Nephron (organoid): ENCODE data around the gene ZIC2.
"Not testable (repeated sequence)": the region's sequence is repeated elsewhere in the genome, so short reads cannot be mapped to it uniquely, and the experiment has no call there.

ENCODE experiments used
- H3K27ac Mint-ChIP-seq, 3 experiments: 2 replicates each; pipeline ENCODE4 v1.8.0; 2020; ENCODE audit warnings: mixed read lengths in 3 of 3, mild to moderate bottlenecking in 2 of 3, moderate library complexity in 1 of 3
- H3K27me3 Mint-ChIP-seq: 2 replicates; pipeline ENCODE4 v1.8.0; 2021; ENCODE audit warnings: low read depth, mild to moderate bottlenecking, moderate library complexity, mixed read lengths
- H3K36me3 Mint-ChIP-seq: 2 replicates; pipeline ENCODE4 v1.8.0; 2020; ENCODE audit warnings: low read depth, mixed read lengths
- H3K4me1 Mint-ChIP-seq: 2 replicates; pipeline ENCODE4 v1.8.0; 2020; ENCODE audit warnings: mixed read lengths
- H3K4me3 Mint-ChIP-seq, 3 experiments: 2 replicates each; pipeline ENCODE4 v1.8.0; 2020; ENCODE audit warnings: mild to moderate bottlenecking in 3 of 3, mixed read lengths in 3 of 3, moderate library complexity in 2 of 3
- H3K9me3 Mint-ChIP-seq: 2 replicates; pipeline ENCODE4 v1.8.0; 2020; ENCODE audit warnings: mixed read lengths
- TF ChIP-seq, protein P1 (sequence below), 3 experiments: fragments of 200-600 bp; sonication (generic); IDR thresholded peaks; one replicate each; pipeline ENCODE4 v1.5.0; 2021; ENCODE audit warnings: antibody characterized with exemption in 3 of 3; ENCODE audit not compliant: unreplicated experiment in 3 of 3

ZIC2 gene

DNA sequence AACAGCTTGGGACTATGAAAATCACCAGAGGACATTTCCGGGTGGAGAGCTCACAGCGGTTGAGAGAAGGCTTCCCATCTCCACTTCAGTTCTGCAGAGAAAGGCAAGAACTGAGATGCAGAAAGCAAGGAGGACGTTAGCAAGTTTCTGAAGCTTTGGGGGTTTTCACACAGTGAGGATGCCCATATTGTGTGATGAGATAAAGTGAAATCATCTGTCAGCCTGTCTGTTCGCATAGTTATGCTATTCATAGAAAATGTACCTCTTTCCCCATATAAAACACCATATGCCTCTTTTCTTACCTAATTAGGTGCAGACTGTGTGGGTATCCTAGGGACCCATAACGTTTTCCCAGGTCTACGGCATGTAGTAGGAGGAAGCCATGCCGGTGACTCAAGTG, 37.5 kb upstream of the ZIC2 start:
- peaks cover 4% of the 10 kb centered on the region for H3K4me1 Mint-ChIP-seq
- H3K36me3 Mint-ChIP-seq, result no peaks in the 10 kb centered on the region
- TF ChIP-seq, protein P1, sequence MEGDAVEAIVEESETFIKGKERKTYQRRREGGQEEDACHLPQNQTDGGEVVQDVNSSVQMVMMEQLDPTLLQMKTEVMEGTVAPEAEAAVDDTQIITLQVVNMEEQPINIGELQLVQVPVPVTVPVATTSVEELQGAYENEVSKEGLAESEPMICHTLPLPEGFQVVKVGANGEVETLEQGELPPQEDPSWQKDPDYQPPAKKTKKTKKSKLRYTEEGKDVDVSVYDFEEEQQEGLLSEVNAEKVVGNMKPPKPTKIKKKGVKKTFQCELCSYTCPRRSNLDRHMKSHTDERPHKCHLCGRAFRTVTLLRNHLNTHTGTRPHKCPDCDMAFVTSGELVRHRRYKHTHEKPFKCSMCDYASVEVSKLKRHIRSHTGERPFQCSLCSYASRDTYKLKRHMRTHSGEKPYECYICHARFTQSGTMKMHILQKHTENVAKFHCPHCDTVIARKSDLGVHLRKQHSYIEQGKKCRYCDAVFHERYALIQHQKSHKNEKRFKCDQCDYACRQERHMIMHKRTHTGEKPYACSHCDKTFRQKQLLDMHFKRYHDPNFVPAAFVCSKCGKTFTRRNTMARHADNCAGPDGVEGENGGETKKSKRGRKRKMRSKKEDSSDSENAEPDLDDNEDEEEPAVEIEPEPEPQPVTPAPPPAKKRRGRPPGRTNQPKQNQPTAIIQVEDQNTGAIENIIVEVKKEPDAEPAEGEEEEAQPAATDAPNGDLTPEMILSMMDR (IDR thresholded peaks at IDR 0.05; ENCODE audit: unreplicated experiment in 3 of 3), result no peak
- no peaks in the 10 kb centered on the region for H3K9me3 Mint-ChIP-seq
- H3K27me3 Mint-ChIP-seq, result peaks cover 30% of the 10 kb centered on the region
- no peak overlapping the region for H3K27ac Mint-ChIP-seq
- H3K4me3 Mint-ChIP-seq, result no peak overlapping the region

DNA sequence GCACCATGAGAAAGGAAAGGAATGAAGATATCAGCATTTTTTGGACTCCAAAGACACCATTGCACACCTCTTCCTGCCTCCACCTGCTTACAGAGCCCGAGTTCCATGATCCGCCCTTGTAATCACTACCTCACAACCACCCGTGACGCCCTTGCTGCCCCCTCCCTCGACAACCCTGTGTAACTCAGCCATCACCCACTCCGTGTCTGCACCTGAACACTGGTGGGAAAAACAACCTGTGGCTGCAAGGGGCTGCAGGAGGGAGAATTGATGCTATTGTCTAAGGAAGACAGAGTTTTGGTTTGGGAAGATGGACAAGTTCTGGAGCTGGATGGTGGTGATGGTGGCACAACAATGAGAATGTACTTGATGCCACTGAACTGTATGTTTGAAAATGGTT, 37.0 kb upstream of the ZIC2 start:
- Mint-ChIP-seq H3K4me1 (peaks cover 9% of the 10 kb centered on the region), H3K4me3 (no peak overlapping the region), H3K9me3 (no peaks in the 10 kb centered on the region), H3K27ac (no peak overlapping the region), H3K27me3 (peaks cover 27% of the 10 kb centered on the region), H3K36me3 (no peaks in the 10 kb centered on the region)
- TF ChIP-seq, protein P1 (IDR thresholded peaks at IDR 0.05; ENCODE audit: unreplicated experiment in 3 of 3), result no peak

DNA sequence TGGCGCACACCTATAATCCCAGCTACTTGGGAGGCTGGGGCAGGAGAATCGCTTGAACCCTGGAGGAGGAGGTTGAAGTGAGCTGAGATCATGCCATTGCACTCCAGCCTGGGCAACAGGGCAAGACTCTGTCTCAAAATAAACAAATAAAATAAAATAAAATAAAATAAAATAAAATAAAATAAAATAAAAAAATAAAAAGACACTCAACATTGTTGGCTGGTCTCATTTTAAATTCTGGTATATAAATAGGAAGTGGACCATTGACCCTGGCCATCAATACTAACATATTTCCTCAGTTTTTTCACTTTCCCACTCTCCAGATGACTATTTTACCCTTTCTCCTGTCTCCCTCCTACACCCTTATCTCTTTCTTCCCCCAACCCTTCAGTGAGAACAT, 36.1 kb upstream of the ZIC2 start:
- Mint-ChIP-seq H3K27me3 (peaks cover 31% of the 10 kb centered on the region), H3K4me1 (peaks cover 18% of the 10 kb centered on the region)
- H3K27ac Mint-ChIP-seq, H3K9me3 Mint-ChIP-seq, H3K36me3 Mint-ChIP-seq, H3K4me3 Mint-ChIP-seq: not testable (repeated sequence)

DNA sequence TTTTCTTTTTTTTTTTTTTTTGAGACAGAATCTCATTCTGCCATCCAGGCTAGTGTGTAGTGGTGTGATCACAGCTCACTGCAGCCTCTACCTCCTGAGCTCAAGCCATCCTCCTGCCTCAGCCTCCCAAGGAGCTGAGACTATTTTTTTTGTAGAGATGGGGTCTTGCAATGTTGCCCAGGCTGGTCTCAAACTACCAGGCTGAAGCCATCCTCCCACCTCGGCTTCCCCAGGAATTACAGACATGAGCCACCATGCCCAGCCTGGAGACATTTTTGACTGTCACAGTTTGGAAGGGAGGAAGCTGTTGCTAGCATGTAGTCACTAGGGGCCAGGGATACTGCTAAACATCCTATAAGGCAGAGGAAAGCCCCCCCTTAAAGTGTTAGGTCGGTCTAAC, 33.9 kb upstream of the ZIC2 start:
- no peaks in the 10 kb centered on the region for H3K36me3 Mint-ChIP-seq
- TF ChIP-seq, protein P1 (IDR thresholded peaks at IDR 0.05; ENCODE audit: unreplicated experiment in 3 of 3), result no peak
- no peaks in the 10 kb centered on the region for H3K9me3 Mint-ChIP-seq
- peaks cover 28% of the 10 kb centered on the region for H3K4me1 Mint-ChIP-seq
- no peak overlapping the region for H3K27ac Mint-ChIP-seq
- H3K27me3 Mint-ChIP-seq, result peaks cover 46% of the 10 kb centered on the region
- no peak overlapping the region for H3K4me3 Mint-ChIP-seq

DNA sequence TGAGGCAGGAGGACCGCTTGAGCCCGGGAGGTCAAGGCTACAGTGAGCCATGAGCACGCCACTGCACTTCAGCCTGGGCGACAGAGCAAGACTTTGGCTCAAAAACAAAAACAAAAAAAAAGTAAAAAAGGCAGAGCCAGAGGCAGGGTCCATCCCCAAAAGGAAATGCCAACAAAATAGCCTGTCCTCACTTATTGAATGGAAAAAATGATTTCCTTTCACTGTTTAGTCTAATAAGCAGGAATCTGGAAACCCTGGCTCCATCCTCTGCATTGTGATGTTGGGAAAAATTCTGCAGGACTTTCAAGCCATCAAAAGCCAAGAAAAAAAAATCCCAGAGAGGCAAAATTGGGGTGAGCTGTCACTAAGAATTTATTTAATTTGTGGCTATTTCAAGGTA, 33.2 kb upstream of the ZIC2 start:
- TF ChIP-seq, protein P1 (IDR thresholded peaks at IDR 0.05; ENCODE audit: unreplicated experiment in 3 of 3), result no peak
- H3K4me1 Mint-ChIP-seq, result peaks cover 28% of the 10 kb centered on the region
- no peaks in the 10 kb centered on the region for H3K9me3 Mint-ChIP-seq
- H3K36me3 Mint-ChIP-seq, result no peaks in the 10 kb centered on the region
- H3K27ac Mint-ChIP-seq, result no peak overlapping the region
- H3K27me3 Mint-ChIP-seq, result peaks cover 54% of the 10 kb centered on the region
- no peak overlapping the region for H3K4me3 Mint-ChIP-seq

DNA sequence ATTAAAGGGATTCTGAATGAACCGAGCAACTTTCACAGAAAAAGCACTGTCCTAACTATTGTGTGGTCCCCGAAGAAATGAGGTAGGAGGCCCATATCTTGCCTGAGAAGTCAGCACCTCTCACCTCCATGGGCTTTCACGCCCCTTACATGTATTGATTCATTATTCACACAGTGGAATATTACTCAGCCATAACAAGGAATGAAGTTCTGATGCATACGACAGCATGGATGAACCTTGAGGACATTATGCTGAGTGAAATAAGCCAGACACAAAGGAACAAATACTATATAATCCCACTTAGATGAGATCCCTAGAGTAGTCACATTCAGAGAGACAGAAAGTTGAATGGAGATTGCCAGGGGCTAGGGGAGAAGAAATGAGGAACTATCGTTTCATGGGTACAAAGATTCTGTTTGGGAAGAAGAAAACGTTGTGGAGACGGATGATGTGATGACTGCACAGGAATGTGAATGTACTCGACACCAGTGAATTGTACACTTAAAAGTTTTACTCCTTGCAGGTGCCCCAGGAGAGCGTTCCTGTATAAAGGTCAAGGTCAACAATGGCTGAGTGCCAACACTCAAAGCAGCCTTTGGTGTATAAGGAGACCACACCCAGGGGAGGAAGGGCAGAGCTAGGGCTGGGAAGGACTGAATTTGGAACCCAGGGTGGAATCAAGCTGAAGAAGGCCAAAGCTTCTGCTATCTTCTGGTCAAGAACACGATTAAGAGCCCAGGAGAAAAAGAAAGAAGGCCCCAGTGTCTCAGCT, 32.5 kb upstream of the ZIC2 start:
- H3K36me3 Mint-ChIP-seq, result no peaks in the 10 kb centered on the region
- TF ChIP-seq, protein P1 (IDR thresholded peaks at IDR 0.05; ENCODE audit: unreplicated experiment in 3 of 3), result no peak
- peak overlapping the region; percentile 1 to 24 (median 7) for H3K4me3 Mint-ChIP-seq
- peak overlapping the region; percentile 57 to 88 (median 83) for H3K27ac Mint-ChIP-seq
- H3K4me1 Mint-ChIP-seq, result peaks cover 28% of the 10 kb centered on the region
- no peaks in the 10 kb centered on the region for H3K9me3 Mint-ChIP-seq
- peaks cover 60% of the 10 kb centered on the region for H3K27me3 Mint-ChIP-seq
